ENCODE results near the gene ZNF709. TPM values are rescaled to one million over a fixed set of nuclear protein-coding genes. Genes with fewer than 3 reads are reported as not detected.

ZNF709 gene
- polyA plus RNA-seq, 3 donors: 0.15 to 0.28 (median 0.19) TPM

DNA sequence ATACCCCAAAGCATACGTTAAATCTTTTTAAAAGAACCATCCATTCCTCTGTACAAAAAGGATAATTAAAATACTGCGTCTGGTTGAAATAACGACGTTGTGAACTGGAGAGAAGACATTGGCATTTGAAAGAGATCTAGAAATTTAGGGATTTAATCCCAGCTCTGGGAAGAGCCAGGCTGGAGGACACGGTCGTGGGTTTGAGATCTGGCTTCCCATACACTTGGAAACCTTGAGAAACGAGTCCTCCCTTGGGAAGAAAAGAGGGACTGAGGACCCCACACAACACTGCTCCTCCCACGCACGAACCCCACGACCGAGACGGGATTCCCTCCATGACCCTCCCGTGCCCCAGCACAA, 625 bp downstream of the ZNF709 start:
- peak overlapping the region; percentile 83 for H3K4me2 ChIP-seq (replicated peaks; ENCODE audit: extremely low read depth, low read length, poor library complexity, severe bottlenecking)
- H3K4me1 ChIP-seq (ENCODE audit: control insufficient read depth in 1 of 2, insufficient read depth in 2 of 2, low read length in 2 of 2): peaks cover 12 to 21% of the 10 kb centered on the region in 2 donors
- H3K27ac ChIP-seq (ENCODE audit: low read depth in 1 of 2, low read length in 2 of 2): peak overlapping the region in 1 of 2 donors; percentile 73
- peaks cover 0 to 12% of the 10 kb centered on the region in 2 donors for H3K9me3 ChIP-seq (replicated peaks in 1 of 2; ENCODE audit: control insufficient read depth in 1 of 2, insufficient read depth in 1 of 2, low read length in 2 of 2)
- H4K20me1 ChIP-seq (ENCODE audit: insufficient read depth, low read length): no peaks in the 10 kb centered on the region
- no peaks in the 10 kb centered on the region for H3K27me3 ChIP-seq (ENCODE audit: control insufficient read depth in 2 of 2, insufficient read depth in 2 of 2, low read length in 2 of 2)
- TF ChIP-seq, protein P1, sequence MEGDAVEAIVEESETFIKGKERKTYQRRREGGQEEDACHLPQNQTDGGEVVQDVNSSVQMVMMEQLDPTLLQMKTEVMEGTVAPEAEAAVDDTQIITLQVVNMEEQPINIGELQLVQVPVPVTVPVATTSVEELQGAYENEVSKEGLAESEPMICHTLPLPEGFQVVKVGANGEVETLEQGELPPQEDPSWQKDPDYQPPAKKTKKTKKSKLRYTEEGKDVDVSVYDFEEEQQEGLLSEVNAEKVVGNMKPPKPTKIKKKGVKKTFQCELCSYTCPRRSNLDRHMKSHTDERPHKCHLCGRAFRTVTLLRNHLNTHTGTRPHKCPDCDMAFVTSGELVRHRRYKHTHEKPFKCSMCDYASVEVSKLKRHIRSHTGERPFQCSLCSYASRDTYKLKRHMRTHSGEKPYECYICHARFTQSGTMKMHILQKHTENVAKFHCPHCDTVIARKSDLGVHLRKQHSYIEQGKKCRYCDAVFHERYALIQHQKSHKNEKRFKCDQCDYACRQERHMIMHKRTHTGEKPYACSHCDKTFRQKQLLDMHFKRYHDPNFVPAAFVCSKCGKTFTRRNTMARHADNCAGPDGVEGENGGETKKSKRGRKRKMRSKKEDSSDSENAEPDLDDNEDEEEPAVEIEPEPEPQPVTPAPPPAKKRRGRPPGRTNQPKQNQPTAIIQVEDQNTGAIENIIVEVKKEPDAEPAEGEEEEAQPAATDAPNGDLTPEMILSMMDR (IDR thresholded peaks at IDR 0.05): no peak
- H3K9ac ChIP-seq (ENCODE audit: insufficient read depth, low read length, poor library complexity, severe bottlenecking): peak overlapping the region; percentile 78
- H3K36me3 ChIP-seq (replicated peaks in 1 of 2; ENCODE audit: control insufficient read depth in 1 of 2, insufficient read depth in 2 of 2, low read length in 2 of 2): no peaks in the 10 kb centered on the region
- Mint-ChIP-seq H3K36me3 (peaks cover 0 to 6% of the 10 kb centered on the region in 2 donors), H3K27me3 (ENCODE audit: low read depth in 3 of 3) (peaks cover 2 to 6% (median 5%) of the 10 kb centered on the region in 3 donors), H3K27ac (peak overlapping the region in 1 of 7 donors; percentile 17), H3K4me3 (peak overlapping the region; percentile 87 to 94), H3K4me1 (peaks cover 31% of the 10 kb centered on the region), H3K9me3 (peaks cover 4 to 19% (median 8%) of the 10 kb centered on the region in 7 donors)
- H3K79me2 ChIP-seq (ENCODE audit: insufficient read depth, low read length): no peaks in the 10 kb centered on the region
- intact Hi-C loops (cut with micrococcal nuclease): loop anchor here in 1 of 2 donors (5.0 kb wide), 2 partner anchors 42 to 68 kb away; partner anchors contain the start of genes ZNF443 and ZNF564
- 2% methylated on average over 11 of the region's 13 CpGs for WGBS (ENCODE audit: insufficient coverage)
- H2AFZ ChIP-seq (ENCODE audit: insufficient read depth, low read depth, low read length, poor library complexity, severe bottlenecking): peak overlapping the region; percentile 96
- H3K4me3 ChIP-seq (replicated peaks in 1 of 3; ENCODE audit: low read depth in 2 of 3, low read length in 3 of 3): peak overlapping the region; percentile 75 to 98 (median 88)
- no peak for DNase-seq

DNA sequence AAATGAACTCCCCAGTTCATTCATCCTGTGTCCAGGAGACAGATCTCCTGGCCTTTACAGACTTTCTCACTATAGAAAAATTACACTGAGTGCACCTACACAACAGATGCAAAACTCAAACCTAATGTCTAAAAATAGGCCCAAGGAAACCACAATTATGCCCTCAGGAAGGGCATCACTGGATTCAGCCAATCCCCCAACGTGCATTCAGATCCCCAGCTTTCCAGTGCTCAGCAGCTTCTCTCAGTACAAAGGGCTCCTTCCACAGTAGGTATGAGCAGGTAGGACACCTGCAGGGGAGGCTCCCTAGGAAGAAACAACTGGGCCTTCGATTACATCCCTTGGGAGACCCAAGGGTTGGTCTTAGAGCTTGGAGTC, 2.1 kb downstream of the ZNF709 start:
- Histone ChIP-seq H3K4me2 (replicated peaks; ENCODE audit: extremely low read depth, low read length, poor library complexity, severe bottlenecking) (no peak overlapping the region), H3K9ac (ENCODE audit: insufficient read depth, low read length, poor library complexity, severe bottlenecking) (no peak overlapping the region), H3K79me2 (ENCODE audit: insufficient read depth, low read length) (no peaks in the 10 kb centered on the region), H3K27me3 (ENCODE audit: control insufficient read depth in 2 of 2, insufficient read depth in 2 of 2, low read length in 2 of 2) (no peaks in the 10 kb centered on the region), H3K9me3 (replicated peaks in 1 of 2; ENCODE audit: control insufficient read depth in 1 of 2, insufficient read depth in 1 of 2, low read length in 2 of 2) (peaks cover 0 to 23% of the 10 kb centered on the region in 2 donors), H3K4me1 (ENCODE audit: control insufficient read depth in 1 of 2, insufficient read depth in 2 of 2, low read length in 2 of 2) (peaks cover 12 to 21% of the 10 kb centered on the region in 2 donors), H3K4me3 (replicated peaks in 1 of 3; ENCODE audit: low read depth in 2 of 3, low read length in 3 of 3) (no peak overlapping the region), H2AFZ (ENCODE audit: insufficient read depth, low read depth, low read length, poor library complexity, severe bottlenecking) (no peak overlapping the region), H3K36me3 (replicated peaks in 1 of 2; ENCODE audit: control insufficient read depth in 1 of 2, insufficient read depth in 2 of 2, low read length in 2 of 2) (no peaks in the 10 kb centered on the region), H4K20me1 (ENCODE audit: insufficient read depth, low read length) (no peaks in the 10 kb centered on the region), H3K27ac (ENCODE audit: low read depth in 1 of 2, low read length in 2 of 2) (no peak overlapping the region)
- Mint-ChIP-seq H3K9me3 (peaks cover 4 to 25% (median 13%) of the 10 kb centered on the region in 7 donors), H3K27me3 (ENCODE audit: low read depth in 3 of 3) (peaks cover 2 to 5% (median 3%) of the 10 kb centered on the region in 3 donors), H3K36me3 (peaks cover 2 to 11% of the 10 kb centered on the region in 2 donors), H3K27ac (peak overlapping the region in 1 of 7 donors; percentile 22), H3K4me3 (no peak overlapping the region), H3K4me1 (peaks cover 31% of the 10 kb centered on the region)
- intact Hi-C loops (cut with micrococcal nuclease): loop anchor here in 1 of 2 donors (5.0 kb wide), 2 partner anchors 40 to 70 kb away; partner anchors contain the start of genes ZNF443 and ZNF564
- TF ChIP-seq, protein P1 (IDR thresholded peaks at IDR 0.05): no peak
- no peak for DNase-seq
- WGBS (ENCODE audit: insufficient coverage): 0% methylated on average over 1 of the region's 2 CpGs

Measured in CD14-positive monocyte (primary cell).